SU-DHL-6 (cell line): Measurements from ENCODE around the gene BOD1.
"Not testable (repeated sequence)": the region's sequence is repeated elsewhere in the genome, so short reads cannot be mapped to it uniquely, and the experiment has no call there.

Experiments
- CTCF ChIP-seq: fragments of 200-600 bp; sonication (generic); IDR thresholded peaks from one replicate; pipeline ENCODE4 v1.5.1; 2017; ENCODE audit warnings: antibody characterized with exemption, mild to moderate bottlenecking, low read length, moderate library complexity; ENCODE audit not compliant: insufficient read depth, poor library complexity, severe bottlenecking
- EZH2phosphoT487 ChIP-seq: fragments of 200-600 bp; sonication (generic), shearing (Covaris generic); conservative IDR thresholded peaks from 2 replicates; pipeline ENCODE4 v1.6.1; 2018; ENCODE audit warnings: mild to moderate bottlenecking, antibody characterized with exemption, low read length, moderate library complexity, mixed read lengths

GRCh38 chr5:173586133-173586532 lies 30.3 kb downstream of the BOD1 start:
- TF ChIP-seq CTCF, EZH2phosphoT487: not testable (repeated sequence)
